Osteocyte (in vitro differentiated cells): ENCODE data around the gene PIP4K2A. TPM values are rescaled to one million over a fixed set of nuclear protein-coding genes. Genes with fewer than 3 reads are reported as not detected.

Source experiments
- DNase-seq: peaks from one replicate; pipeline ENCODE4 v3.0.0; 2021; ENCODE audit warnings: mixed read lengths; ENCODE audit not compliant: unreplicated experiment; ENCODE audit errors: extremely low spot score
- H3K27ac Mint-ChIP-seq: one replicate; pipeline ENCODE4 v1.8.0; 2021; ENCODE audit warnings: mild to moderate bottlenecking, mixed read lengths; ENCODE audit not compliant: unreplicated experiment
- H3K27me3 Mint-ChIP-seq: one replicate; pipeline ENCODE4 v1.8.0; 2021; ENCODE audit warnings: mixed read lengths; ENCODE audit not compliant: unreplicated experiment
- H3K36me3 Mint-ChIP-seq: one replicate; pipeline ENCODE4 v1.8.0; 2021; ENCODE audit warnings: mixed read lengths; ENCODE audit not compliant: unreplicated experiment
- H3K4me1 Mint-ChIP-seq: one replicate; pipeline ENCODE4 v1.8.0; 2021; ENCODE audit warnings: mixed read lengths; ENCODE audit not compliant: unreplicated experiment
- H3K4me3 Mint-ChIP-seq: one replicate; pipeline ENCODE4 v1.8.0; 2021; ENCODE audit warnings: mild to moderate bottlenecking, moderate library complexity, mixed read lengths; ENCODE audit not compliant: unreplicated experiment
- H3K9me3 Mint-ChIP-seq: one replicate; pipeline ENCODE4 v1.8.0; 2021; ENCODE audit warnings: mixed read lengths; ENCODE audit not compliant: unreplicated experiment
- long read RNA-seq: library from polyadenylated mRNA; unstranded; transcript quantifications from one replicate; pipeline ENCODE4 v2.0.0, GENCODE V29; 2021
- total RNA-seq: library from RNA; stranded (reverse); gene quantifications from 2 replicates; pipeline ENCODE4 v1.2.1, GENCODE V29; 2021
- TF ChIP-seq, protein P1 (sequence below): fragments of 200-600 bp; sonication (generic); IDR thresholded peaks from 2 replicates; pipeline ENCODE4 v1.5.0; 2021; ENCODE audit warnings: antibody characterized with exemption, mild to moderate bottlenecking, moderate library complexity

Gene PIP4K2A
- total RNA-seq: 41.1 and 52.7 TPM in 2 replicates
- long read RNA-seq, partial matches to known transcripts: 9 of 31 reads
- long read RNA-seq, other reads (novel, unspliced or antisense): 20 of 31 reads

DNA sequence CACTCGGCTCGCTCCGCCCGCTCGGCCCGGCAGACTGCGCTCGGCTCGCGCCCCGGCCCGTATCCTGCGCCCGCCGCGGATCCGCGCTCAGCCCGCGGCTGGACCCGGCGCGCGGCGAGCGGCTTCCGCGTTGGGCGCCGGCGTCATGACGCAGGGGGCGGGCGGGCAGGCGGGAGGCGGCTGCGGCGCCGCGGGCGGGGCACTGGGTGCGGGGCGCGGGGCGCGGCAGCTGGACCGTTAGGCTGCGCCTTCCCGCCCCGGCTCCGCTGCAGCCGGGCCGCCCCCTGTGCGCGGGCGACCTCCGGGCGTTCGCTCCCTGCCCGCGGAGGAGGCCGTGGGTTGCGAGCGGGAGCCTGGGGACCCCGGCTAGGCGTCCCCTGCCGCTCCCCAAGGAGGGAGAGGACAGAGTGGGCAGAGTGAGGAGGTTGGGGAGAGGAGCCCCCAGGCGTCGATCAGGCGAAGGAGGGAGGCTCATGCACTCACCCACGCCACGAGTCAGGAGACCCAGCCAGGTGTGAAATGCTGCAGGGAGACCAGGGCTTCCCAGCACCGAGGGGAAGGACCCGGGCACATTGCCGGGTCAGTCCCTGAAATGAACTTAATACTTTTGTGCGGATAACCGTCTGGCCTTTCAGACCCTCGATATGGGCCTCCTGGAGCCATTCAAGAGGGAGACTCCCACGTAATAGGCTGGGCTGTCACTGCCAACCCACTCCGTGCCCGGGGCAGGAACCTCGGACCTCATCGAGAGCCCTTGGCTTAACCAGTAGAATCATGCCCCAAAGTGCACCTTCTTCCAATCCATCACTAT is at the start of gene PIP4K2A:
Gene PIP4K2A, minus strand, starts transcription at position 100 of the 811 bp plus-strand sequence. CDS start 252 bp downstream, outside the sequence.
- DNase-seq: peak; percentile 90
- H3K4me1 Mint-ChIP-seq: peaks cover 29% of the 10 kb centered on the region
- peak within 1 kb of the TSS; percentile 73 for H3K27ac Mint-ChIP-seq
- TF ChIP-seq, protein P1, sequence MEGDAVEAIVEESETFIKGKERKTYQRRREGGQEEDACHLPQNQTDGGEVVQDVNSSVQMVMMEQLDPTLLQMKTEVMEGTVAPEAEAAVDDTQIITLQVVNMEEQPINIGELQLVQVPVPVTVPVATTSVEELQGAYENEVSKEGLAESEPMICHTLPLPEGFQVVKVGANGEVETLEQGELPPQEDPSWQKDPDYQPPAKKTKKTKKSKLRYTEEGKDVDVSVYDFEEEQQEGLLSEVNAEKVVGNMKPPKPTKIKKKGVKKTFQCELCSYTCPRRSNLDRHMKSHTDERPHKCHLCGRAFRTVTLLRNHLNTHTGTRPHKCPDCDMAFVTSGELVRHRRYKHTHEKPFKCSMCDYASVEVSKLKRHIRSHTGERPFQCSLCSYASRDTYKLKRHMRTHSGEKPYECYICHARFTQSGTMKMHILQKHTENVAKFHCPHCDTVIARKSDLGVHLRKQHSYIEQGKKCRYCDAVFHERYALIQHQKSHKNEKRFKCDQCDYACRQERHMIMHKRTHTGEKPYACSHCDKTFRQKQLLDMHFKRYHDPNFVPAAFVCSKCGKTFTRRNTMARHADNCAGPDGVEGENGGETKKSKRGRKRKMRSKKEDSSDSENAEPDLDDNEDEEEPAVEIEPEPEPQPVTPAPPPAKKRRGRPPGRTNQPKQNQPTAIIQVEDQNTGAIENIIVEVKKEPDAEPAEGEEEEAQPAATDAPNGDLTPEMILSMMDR: no peak
- peak within 1 kb of the TSS; percentile 84 for H3K4me3 Mint-ChIP-seq
- no peaks in the 10 kb centered on the region for H3K27me3 Mint-ChIP-seq
- no peaks in the 10 kb centered on the region for H3K9me3 Mint-ChIP-seq
- H3K36me3 Mint-ChIP-seq: no peaks in the 10 kb centered on the region

DNA sequence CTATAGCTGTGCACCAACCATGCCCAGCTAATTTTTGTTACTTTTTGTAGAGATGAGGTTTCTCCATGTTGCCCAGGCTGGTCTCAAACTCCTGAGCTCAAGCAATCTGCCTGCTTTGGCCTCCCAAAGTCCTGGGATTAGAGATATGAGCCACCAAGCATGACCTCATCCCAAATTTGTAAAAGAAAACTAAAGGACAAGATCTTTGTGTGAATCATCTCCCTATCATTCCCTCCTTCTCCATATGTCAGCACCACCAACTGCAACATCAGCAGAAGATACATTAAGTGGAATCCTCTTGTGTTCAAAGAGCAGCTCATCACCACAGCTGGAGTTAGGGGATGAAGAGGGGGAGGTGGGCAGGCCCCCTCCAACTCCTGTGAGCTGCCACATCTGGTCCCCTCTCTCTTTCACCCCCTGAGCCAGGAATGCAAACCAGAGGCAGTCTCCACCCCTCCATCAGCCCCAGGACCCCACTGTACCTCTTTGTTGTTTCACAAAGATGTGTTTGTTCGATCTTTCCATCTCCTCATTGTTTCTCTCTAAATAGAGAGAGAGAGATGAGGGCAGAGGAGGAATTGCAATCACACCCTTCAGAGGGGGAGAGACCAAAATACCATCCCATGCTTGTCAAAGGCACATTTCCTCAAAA is 47.3 kb upstream of the PIP4K2A start:
- H3K27me3 Mint-ChIP-seq: no peaks in the 10 kb centered on the region
- H3K4me1 Mint-ChIP-seq: no peaks in the 10 kb centered on the region
- H3K27ac Mint-ChIP-seq: no peak overlapping the region
- no peak overlapping the region for H3K4me3 Mint-ChIP-seq
- TF ChIP-seq, protein P1: no peak
- H3K9me3 Mint-ChIP-seq: peaks cover 4% of the 10 kb centered on the region
- DNase-seq: no peak
- H3K36me3 Mint-ChIP-seq: no peaks in the 10 kb centered on the region

DNA sequence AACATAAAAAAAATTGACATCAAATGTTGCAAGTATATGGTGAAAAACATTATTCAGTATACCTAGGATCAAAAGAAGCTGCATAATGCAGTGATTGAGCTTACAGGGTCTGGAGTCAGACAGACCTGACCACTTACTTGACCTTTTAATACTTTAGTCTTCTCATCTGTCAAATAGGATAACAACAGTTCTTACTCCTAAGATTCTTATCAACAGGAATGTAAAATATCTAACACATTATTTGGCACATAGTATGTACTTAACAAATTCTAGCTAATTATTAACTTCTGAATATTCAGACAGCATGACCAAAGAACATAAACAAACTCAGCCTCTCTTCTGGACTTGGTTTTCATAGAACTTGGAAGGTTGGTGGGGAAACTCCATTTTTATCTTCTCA is 45.6 kb upstream of the PIP4K2A start:
- Mint-ChIP-seq H3K36me3 (no peaks in the 10 kb centered on the region), H3K4me1 (no peaks in the 10 kb centered on the region), H3K27me3 (no peaks in the 10 kb centered on the region), H3K9me3 (peaks cover 4% of the 10 kb centered on the region), H3K27ac (no peak overlapping the region), H3K4me3 (no peak overlapping the region)
- TF ChIP-seq, protein P1: no peak
- no peak for DNase-seq

DNA sequence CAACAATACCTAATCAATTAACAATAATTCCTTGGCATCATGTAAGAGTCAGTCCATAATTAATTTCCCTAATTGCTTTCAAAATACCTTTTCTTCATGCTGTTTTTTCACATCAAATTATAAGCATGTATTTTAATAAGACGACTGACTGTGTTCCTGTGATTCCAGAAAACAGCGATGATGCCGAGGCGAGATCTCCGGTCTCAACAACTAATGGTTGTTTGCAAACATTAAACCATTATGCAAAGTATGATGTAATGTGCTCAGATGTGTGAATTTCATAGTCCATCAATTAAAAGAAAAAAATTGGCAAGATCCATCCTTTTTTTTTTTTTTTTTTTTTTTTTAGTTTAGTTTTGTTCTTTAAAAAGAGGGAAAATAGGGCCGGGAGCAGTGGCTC is 44.5 kb upstream of the PIP4K2A start:
- Mint-ChIP-seq H3K4me3 (no peak overlapping the region), H3K27ac (no peak overlapping the region), H3K4me1 (no peaks in the 10 kb centered on the region), H3K36me3 (no peaks in the 10 kb centered on the region), H3K27me3 (no peaks in the 10 kb centered on the region), H3K9me3 (peaks cover 4% of the 10 kb centered on the region)
- TF ChIP-seq, protein P1: no peak
- no peak for DNase-seq

DNA sequence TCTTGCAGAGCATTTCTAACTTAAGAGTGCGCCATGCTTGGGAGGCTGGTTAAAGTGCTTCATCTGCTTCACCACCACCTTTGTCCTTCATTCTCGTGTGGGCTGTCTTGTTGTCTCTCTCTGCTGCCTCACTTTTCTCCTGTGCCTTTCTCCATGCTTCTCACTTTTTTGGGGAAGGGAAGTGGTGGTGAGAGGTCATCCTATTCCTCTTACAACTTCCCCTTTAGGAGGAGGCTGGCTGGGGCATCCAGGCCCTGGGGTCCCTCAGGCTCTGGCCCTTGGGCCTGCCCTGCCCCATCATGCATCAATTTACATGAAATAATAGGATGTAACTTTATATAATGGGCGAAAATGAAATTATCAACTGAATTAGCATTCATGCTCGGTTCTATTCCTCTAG is 39.9 kb upstream of the PIP4K2A start:
- H3K36me3 Mint-ChIP-seq: no peaks in the 10 kb centered on the region

More for the DNA sequence above, 39.9 kb upstream of the PIP4K2A start:
- H3K9me3 Mint-ChIP-seq: no peaks in the 10 kb centered on the region
- no peak overlapping the region for H3K4me3 Mint-ChIP-seq
- DNase-seq: no peak
- no peak overlapping the region for H3K27ac Mint-ChIP-seq
- no peaks in the 10 kb centered on the region for H3K27me3 Mint-ChIP-seq
- TF ChIP-seq, protein P1: no peak
- peaks cover 5% of the 10 kb centered on the region for H3K4me1 Mint-ChIP-seq
